Gastroesophageal sphincter (tissue), 4 donors: Measurements from ENCODE around the gene ARHGEF4. TPM values are rescaled to one million over a fixed set of nuclear protein-coding genes. Genes with fewer than 3 reads are reported as not detected.

Experiments used
- ATAC-seq: fragments of 150-250 bp; one replicate; pipeline ENCODE4 v1.9.1; 2016; ENCODE audit warnings: mild to moderate bottlenecking, moderate library complexity
- H3K27ac ChIP-seq, 4 donors: fragments of 200-600 bp; sonication (generic) in 3 of 4; 1 replicate in 3 of 4; 2 replicates in 1 of 4; pipeline ENCODE4 v1.5.1; 2016 to 2019
- H3K27me3 ChIP-seq: fragments of 200-600 bp; sonication (generic); one replicate; pipeline ENCODE4 v1.5.1; 2019
- H3K36me3 ChIP-seq, 2 donors: fragments of 200-600 bp; sonication (generic); one replicate each; pipeline ENCODE4 v1.5.1; 2019; ENCODE audit warnings: control low read depth in 1 of 2
- H3K4me1 ChIP-seq, 3 donors: fragments of 200-600 bp; sonication (generic); 1 replicate in 2 of 3; 2 replicates in 1 of 3; pipeline ENCODE4 v1.5.1; 2016 to 2019; ENCODE audit warnings: control low read depth in 2 of 3
- H3K4me3 ChIP-seq, 2 donors: fragments of 200-600 bp; sonication (generic); one replicate each; pipeline ENCODE4 v1.5.1; 2019; ENCODE audit warnings: mild to moderate bottlenecking in 1 of 2, moderate library complexity in 1 of 2
- H3K9me3 ChIP-seq, 3 donors: fragments of 200-600 bp; sonication (generic); one replicate each; pipeline ENCODE4 v1.5.1; 2017 to 2019; ENCODE audit warnings: control low read depth in 2 of 3
- EP300 ChIP-seq: sonication (generic); formaldehyde crosslinking; IDR thresholded peaks from one replicate; pipeline ENCODE4 v1.6.1; 2017; ENCODE audit warnings: antibody characterized with exemption, mild to moderate bottlenecking
- POLR2A ChIP-seq, 2 donors: fragments of 450-650 bp; IDR thresholded peaks; one replicate each; pipeline ENCODE4 v1.6.1; 2017; ENCODE audit warnings: antibody characterized with exemption in 2 of 2, mild to moderate bottlenecking in 2 of 2, moderate library complexity in 1 of 2
- POLR2AphosphoS5 ChIP-seq: sonication (generic); formaldehyde crosslinking; IDR thresholded peaks from one replicate; pipeline ENCODE4 v1.6.1; 2017; ENCODE audit warnings: antibody characterized with exemption
- WGBS, 2 donors: methylation state at CpG; one replicate each; pipeline ENCODE4 v1.1.5; 2018; ENCODE audit warnings: low coverage in 1 of 2; 5-methylcytosine and 5-hydroxymethylcytosine counted together
- total RNA-seq, 4 donors: library from RNA; depleted of rRNA; stranded (reverse); fragments of >200 nt; gene quantifications; one replicate each; pipeline ENCODE4 v1.1.0, GENCODE V29; 2016
- TF ChIP-seq, protein P1 (sequence below), 4 experiments: fragments of 200-600 bp in 2 of 4; fragments of 450-650 bp in 2 of 4; sonication (generic) in 1 of 4; IDR thresholded peaks; one replicate each; pipeline ENCODE4 v1.5.1; 2017 to 2019; ENCODE audit warnings: antibody characterized with exemption in 4 of 4, mild to moderate bottlenecking in 2 of 4, moderate library complexity in 2 of 4

Gene ARHGEF4
- total RNA-seq, 4 donors from 2014 or later, result 15.9 to 59.5 (median 21.8) TPM

DNA sequence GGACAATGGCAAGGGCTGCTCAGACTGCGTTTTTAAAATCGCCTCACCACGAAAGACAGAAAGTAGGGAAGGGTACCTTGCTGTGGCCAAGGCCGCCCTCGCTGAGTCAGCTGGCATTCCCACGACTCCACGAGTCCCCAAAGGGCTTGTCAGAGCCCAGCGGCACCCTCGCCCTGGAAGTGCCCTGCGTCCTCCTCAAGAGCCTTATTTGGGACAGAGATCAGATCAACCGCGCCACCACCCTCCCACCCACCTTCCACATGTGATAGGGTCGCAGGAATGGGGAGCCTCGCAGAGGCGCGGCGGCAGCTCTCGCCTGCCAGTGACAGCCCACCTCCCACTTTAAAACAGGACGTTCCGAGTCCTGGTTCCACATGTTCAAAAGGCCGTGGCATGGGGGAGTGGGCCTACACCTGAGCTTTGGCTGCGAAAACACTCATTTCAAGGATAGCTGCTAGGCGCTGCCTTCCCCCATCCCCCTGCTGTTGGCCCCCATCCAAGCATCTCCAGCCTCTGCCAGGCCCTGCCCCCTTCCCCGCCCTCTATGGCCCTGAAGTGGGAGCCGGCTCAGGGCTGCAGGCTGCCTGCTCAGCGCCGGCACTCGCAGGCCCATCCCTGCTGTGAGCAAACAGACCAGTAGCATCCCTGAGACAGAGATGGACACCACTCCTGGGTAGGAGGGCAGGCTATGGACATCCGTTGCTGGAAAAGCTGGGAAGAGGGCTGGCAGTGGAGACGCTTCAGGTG is 38.1 kb upstream of the ARHGEF4 start:
- peaks cover 0 to 24% (median 4%) of the 10 kb centered on the region in 3 donors for H3K4me1 ChIP-seq
- peak overlapping the region; percentile 54 to 94 for H3K4me3 ChIP-seq
- no peak for ATAC-seq
- H3K36me3 ChIP-seq, result no peaks in the 10 kb centered on the region
- peak overlapping the region; percentile 86 to 96 (median 93) for H3K27ac ChIP-seq
- no peaks in the 10 kb centered on the region for H3K27me3 ChIP-seq
- TF ChIP-seq EP300 (no peak), POLR2AphosphoS5 (no peak), POLR2A (IDR thresholded peaks at IDR 0.05) (no peak)
- TF ChIP-seq, protein P1, sequence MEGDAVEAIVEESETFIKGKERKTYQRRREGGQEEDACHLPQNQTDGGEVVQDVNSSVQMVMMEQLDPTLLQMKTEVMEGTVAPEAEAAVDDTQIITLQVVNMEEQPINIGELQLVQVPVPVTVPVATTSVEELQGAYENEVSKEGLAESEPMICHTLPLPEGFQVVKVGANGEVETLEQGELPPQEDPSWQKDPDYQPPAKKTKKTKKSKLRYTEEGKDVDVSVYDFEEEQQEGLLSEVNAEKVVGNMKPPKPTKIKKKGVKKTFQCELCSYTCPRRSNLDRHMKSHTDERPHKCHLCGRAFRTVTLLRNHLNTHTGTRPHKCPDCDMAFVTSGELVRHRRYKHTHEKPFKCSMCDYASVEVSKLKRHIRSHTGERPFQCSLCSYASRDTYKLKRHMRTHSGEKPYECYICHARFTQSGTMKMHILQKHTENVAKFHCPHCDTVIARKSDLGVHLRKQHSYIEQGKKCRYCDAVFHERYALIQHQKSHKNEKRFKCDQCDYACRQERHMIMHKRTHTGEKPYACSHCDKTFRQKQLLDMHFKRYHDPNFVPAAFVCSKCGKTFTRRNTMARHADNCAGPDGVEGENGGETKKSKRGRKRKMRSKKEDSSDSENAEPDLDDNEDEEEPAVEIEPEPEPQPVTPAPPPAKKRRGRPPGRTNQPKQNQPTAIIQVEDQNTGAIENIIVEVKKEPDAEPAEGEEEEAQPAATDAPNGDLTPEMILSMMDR (IDR thresholded peaks at IDR 0.05), result no peak
- WGBS, 2 donors, result 40 to 50% methylated on average over 6 to 7 of the region's 30 CpGs
- H3K9me3 ChIP-seq, result no peaks in the 10 kb centered on the region

DNA sequence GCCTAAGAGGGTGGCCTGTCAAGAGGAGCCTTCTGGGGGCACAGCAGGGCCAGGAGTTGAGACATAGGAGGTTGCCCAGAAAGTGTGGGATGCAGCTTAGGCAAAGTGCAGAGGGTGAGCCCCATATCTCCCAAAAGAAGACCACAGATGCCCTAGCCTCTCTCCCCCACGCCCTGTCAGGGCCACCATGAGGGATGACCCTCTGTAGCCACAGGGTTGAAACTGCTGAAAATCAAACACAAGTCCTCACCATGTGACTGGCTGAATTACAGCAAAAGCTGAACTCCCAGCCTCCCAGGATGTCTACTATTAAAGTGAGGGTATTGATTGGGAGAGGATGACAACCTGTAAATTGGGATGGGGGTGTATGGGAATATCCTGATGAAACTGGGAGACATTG is 37.4 kb upstream of the ARHGEF4 start:
- Histone ChIP-seq H3K27me3 (no peaks in the 10 kb centered on the region), H3K4me1 (peaks cover 0 to 24% (median 4%) of the 10 kb centered on the region in 3 donors), H3K36me3 (no peaks in the 10 kb centered on the region), H3K9me3 (no peaks in the 10 kb centered on the region), H3K27ac (no peak overlapping the region), H3K4me3 (no peak overlapping the region)
- TF ChIP-seq, protein P1 (IDR thresholded peaks at IDR 0.05), result no peak
- no peak for TF ChIP-seq EP300
- TF ChIP-seq POLR2AphosphoS5, result no peak
- TF ChIP-seq POLR2A (IDR thresholded peaks at IDR 0.05), result no peak
- 100% methylated on average over 1 of the region's 1 CpG; no CpG with 5 or more reads in 1 of the 2 donors for WGBS, 2 donors
- no peak for ATAC-seq

DNA sequence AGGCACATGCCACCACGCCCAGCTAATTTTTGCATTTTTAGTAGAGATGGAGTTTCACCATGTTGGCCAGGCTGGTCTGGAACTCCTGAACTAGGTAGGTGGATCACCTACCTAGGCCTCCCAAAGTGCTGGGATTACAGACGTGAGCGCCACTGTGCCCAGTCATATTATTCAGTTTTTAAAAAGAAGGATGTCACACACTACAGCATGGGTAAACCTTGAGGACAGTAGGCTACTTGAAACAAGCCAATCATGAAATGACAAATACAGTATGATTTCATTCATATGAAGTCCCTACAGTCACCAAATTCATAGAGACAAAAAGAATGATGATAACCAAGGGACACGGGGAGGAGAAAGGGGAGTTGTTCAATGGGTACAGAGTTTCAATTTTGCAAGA is 31.1 kb upstream of the ARHGEF4 start:
- no peaks in the 10 kb centered on the region for H3K9me3 ChIP-seq
- WGBS, 2 donors, result 57 to 63% methylated on average over 1 to 4 of the region's 4 CpGs
- ATAC-seq, result no peak
- no peaks in the 10 kb centered on the region for H3K36me3 ChIP-seq
- H3K4me3 ChIP-seq, result no peak overlapping the region
- H3K27ac ChIP-seq, result no peak overlapping the region
- no peaks in the 10 kb centered on the region for H3K27me3 ChIP-seq
- no peaks in the 10 kb centered on the region for H3K4me1 ChIP-seq
- no peak for TF ChIP-seq EP300
- TF ChIP-seq POLR2AphosphoS5, result no peak
- TF ChIP-seq, protein P1 (IDR thresholded peaks at IDR 0.05), result no peak
- TF ChIP-seq POLR2A (IDR thresholded peaks at IDR 0.05), result no peak

DNA sequence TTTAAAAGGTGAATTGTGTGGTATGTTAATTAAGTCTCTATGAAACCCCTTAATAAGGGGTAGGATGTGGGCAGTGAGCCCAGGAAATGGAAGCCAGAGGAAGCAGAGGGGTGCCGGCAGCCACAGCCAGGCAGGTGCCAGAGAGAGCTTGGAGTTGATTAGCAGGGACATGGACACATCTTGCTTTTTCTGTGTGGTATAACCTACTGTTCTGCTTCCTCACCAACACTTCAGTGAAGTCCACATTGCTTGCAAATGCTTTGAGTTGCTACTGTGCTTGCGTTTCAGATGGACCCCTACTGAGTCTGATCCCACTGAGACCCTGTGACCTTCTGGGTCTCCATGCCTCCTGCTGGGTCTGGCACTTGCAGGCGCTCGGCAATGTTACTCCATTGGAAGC is 30.3 kb upstream of the ARHGEF4 start:
- ATAC-seq, result no peak
- H3K4me1 ChIP-seq, result no peaks in the 10 kb centered on the region
- H3K4me3 ChIP-seq, result no peak overlapping the region
- H3K9me3 ChIP-seq, result no peaks in the 10 kb centered on the region
- no peak overlapping the region for H3K27ac ChIP-seq
- TF ChIP-seq POLR2AphosphoS5 (no peak), POLR2A (IDR thresholded peaks at IDR 0.05) (no peak), EP300 (no peak)
- TF ChIP-seq, protein P1 (IDR thresholded peaks at IDR 0.05), result no peak
- H3K36me3 ChIP-seq, result no peaks in the 10 kb centered on the region
- 52 to 71% methylated on average over 3 to 4 of the region's 4 CpGs for WGBS, 2 donors
- H3K27me3 ChIP-seq, result no peaks in the 10 kb centered on the region
